Measurements from ENCODE around the gene KMT2E. TPM values are rescaled to one million over a fixed set of nuclear protein-coding genes. Genes with fewer than 3 reads are reported as not detected.

KMT2E gene, protein sequence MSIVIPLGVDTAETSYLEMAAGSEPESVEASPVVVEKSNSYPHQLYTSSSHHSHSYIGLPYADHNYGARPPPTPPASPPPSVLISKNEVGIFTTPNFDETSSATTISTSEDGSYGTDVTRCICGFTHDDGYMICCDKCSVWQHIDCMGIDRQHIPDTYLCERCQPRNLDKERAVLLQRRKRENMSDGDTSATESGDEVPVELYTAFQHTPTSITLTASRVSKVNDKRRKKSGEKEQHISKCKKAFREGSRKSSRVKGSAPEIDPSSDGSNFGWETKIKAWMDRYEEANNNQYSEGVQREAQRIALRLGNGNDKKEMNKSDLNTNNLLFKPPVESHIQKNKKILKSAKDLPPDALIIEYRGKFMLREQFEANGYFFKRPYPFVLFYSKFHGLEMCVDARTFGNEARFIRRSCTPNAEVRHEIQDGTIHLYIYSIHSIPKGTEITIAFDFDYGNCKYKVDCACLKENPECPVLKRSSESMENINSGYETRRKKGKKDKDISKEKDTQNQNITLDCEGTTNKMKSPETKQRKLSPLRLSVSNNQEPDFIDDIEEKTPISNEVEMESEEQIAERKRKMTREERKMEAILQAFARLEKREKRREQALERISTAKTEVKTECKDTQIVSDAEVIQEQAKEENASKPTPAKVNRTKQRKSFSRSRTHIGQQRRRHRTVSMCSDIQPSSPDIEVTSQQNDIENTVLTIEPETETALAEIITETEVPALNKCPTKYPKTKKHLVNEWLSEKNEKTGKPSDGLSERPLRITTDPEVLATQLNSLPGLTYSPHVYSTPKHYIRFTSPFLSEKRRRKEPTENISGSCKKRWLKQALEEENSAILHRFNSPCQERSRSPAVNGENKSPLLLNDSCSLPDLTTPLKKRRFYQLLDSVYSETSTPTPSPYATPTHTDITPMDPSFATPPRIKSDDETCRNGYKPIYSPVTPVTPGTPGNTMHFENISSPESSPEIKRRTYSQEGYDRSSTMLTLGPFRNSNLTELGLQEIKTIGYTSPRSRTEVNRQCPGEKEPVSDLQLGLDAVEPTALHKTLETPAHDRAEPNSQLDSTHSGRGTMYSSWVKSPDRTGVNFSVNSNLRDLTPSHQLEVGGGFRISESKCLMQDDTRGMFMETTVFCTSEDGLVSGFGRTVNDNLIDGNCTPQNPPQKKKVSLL (N-terminal part only)
- total RNA-seq: 10 to 100 TPM; 39.3 to 59.5 (median 46.7) TPM
- 10 to 100 TPM; 17.0 to 20.8 TPM for polyA plus RNA-seq
- long read RNA-seq, donor 1, partial matches to known transcripts: 16 of 46 reads
- long read RNA-seq, donor 1, other reads (novel, unspliced or antisense): 30 of 46 reads
- long read RNA-seq, donor 2, transcript KMT2E-214 (7 exons, 1,133 nt): major isoform, 9 of 135 reads
- long read RNA-seq, donor 2, partial matches to known transcripts: 96 of 135 reads
- long read RNA-seq, donor 2, other reads (novel, unspliced or antisense): 29 of 135 reads
- long read RNA-seq, donor 3, partial matches to known transcripts: 10 of 42 reads
- long read RNA-seq, donor 3, other reads (novel, unspliced or antisense): 29 of 42 reads

DNA sequence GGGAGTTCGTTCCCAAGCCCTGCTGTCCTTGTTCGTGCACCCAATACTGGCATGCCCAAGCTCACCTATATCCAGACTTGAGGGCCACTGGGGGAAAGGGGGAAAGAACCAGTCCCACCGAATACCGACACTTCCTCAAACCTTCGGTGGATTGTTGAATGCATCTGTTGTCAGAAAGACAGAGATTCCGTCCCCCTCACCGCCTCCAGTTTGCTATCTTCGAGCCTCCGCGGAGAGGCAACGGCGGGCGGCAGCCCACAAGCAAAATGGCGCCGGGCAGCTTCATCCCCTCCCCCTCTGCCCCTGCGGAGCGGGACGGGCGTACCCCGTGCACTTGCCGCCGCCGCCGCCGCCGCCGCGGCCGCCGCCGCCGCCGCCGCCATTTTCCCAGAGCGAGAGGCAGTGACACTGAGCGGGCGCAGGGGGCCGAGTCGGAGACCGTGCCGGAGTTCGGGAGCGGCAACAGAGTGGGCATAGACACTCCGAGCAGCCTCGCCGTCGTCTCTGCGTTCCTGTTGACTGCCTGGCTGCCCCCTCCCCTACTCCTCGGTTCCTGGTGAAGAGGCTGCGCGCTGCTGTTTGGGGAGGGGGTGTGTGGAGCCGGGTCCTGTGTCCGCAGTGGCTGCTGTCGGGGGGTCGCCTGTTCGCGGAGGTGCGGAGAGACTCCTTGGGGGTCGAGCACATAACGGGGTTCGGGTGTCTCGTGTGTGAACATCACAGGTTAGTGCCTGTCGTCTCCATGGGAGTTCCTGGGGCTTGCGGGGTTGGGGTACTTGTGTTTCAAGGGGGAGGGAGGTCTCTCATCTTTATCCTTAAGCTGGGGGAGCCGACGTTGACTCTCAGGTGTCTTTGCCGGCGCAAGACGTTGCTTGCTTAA, at the start of gene KMT2E:
KMT2E (plus strand) TSS at position 390 of the 877 bp plus-strand sequence. CDS start 26,748 bp downstream, outside the sequence.
- H3K27ac ChIP-seq: peak within 1 kb of the TSS; percentile 98 to 100 (median 100)
- 0 to 1% (median 0%) methylated on average over 39 to 69 of the region's 69 CpGs for whole genome bisulfite sequencing, 4 donors
- DNase-seq (peak; percentile 93 to 95 (median 94)), ATAC-seq (peak; percentile 51 to 72 (median 66))
- H3K9me3 ChIP-seq: no peaks in the 10 kb centered on the region
- no peaks in the 10 kb centered on the region for H3K27me3 ChIP-seq
- peaks cover 0 to 50% (median 34%) of the 10 kb centered on the region in 12 donors for H3K4me1 ChIP-seq
- H3K36me3 ChIP-seq: no peaks in the 10 kb centered on the region
- H3K4me3 ChIP-seq: peak within 1 kb of the TSS; percentile 72 to 92 (median 82)
- TF ChIP-seq, protein P1, sequence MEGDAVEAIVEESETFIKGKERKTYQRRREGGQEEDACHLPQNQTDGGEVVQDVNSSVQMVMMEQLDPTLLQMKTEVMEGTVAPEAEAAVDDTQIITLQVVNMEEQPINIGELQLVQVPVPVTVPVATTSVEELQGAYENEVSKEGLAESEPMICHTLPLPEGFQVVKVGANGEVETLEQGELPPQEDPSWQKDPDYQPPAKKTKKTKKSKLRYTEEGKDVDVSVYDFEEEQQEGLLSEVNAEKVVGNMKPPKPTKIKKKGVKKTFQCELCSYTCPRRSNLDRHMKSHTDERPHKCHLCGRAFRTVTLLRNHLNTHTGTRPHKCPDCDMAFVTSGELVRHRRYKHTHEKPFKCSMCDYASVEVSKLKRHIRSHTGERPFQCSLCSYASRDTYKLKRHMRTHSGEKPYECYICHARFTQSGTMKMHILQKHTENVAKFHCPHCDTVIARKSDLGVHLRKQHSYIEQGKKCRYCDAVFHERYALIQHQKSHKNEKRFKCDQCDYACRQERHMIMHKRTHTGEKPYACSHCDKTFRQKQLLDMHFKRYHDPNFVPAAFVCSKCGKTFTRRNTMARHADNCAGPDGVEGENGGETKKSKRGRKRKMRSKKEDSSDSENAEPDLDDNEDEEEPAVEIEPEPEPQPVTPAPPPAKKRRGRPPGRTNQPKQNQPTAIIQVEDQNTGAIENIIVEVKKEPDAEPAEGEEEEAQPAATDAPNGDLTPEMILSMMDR (IDR thresholded peaks at IDR 0.05): peak in 5 of 12 donors; percentile 1 to 23 (median 10)
- peak in 1 of 2 donors; percentile 40 for TF ChIP-seq POLR2A (IDR thresholded peaks at IDR 0.05)
- intact Hi-C loops (cut with DNase I): loop anchor here in 9 of 10 donors (1.0 to 10.0 kb wide), 8 partner anchors 30 to 72 kb away; no protein-coding TSS in a partner anchor

DNA sequence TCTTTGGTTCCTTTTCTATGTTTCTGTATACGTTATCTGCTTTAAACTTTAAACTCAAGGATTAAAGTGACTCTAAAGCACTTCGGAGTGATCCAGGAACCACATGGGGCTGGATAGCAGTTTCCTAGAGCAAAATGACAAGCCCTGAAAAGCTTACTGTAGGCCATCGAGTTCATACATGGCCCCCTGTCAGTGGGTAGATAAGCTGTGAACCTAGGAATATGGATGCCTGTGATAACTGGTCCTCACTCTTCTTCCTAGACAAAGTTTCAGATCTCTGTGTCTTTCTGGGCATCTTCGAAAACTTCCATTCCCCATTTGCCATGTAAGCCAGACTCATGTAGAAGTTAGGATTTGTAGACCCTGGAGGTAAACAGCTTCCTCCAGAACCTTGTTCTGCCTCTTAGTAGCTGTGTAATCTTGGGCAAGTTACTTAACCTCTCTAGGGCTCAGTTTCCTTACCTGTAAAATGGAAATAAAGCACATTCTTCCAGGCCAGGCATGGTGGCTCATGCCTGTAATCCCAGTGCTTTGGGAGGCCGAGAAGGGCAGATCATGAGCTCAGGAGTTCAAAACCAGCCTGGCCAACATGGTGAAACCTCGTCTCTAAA, 49.3 kb upstream of the KMT2E start:
- peaks cover 0 to 67% (median 26%) of the 10 kb centered on the region in 12 donors for H3K4me1 ChIP-seq
- intact Hi-C loops (cut with DNase I): no loop called here
- DNase-seq (no peak), ATAC-seq (no peak)
- no peaks in the 10 kb centered on the region for H3K9me3 ChIP-seq
- no peaks in the 10 kb centered on the region for H3K36me3 ChIP-seq
- peak overlapping the region in 8 of 12 donors; percentile 19 to 77 (median 58) for H3K27ac ChIP-seq
- WGBS, 4 donors: 66 to 75% (median 70%) methylated on average over 6 of the region's 6 CpGs
- TF ChIP-seq POLR2A (IDR thresholded peaks at IDR 0.05): no peak
- TF ChIP-seq, protein P1 (IDR thresholded peaks at IDR 0.05): no peak
- no peak overlapping the region for H3K4me3 ChIP-seq
- no peaks in the 10 kb centered on the region for H3K27me3 ChIP-seq

DNA sequence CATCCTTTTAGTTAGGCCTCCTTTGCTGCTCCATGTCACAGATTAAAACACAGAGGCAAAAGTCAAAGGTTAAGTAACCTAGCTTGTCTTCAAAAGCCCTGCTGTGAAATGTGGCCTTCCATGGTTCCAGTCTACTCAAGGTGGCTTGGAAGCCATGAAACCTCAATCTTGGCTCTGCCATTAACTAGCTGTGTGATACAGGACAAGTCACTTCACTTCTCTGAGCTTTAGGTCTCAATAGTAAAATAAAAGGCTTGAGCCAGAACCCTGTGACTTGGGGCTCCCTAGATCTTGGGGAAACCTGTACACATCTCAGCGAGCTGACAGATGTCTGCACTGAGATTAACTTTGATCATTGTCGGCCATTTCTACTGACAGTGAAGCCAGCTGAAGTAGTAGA, 48.0 kb upstream of the KMT2E start:
- no peak for DNase-seq
- intact Hi-C loops (cut with DNase I): no loop called here
- no peak for TF ChIP-seq POLR2A (IDR thresholded peaks at IDR 0.05)
- TF ChIP-seq, protein P1 (IDR thresholded peaks at IDR 0.05): no peak

More for the DNA sequence above, 48.0 kb upstream of the KMT2E start:
- no peak for ATAC-seq
- Histone ChIP-seq H3K4me1 (peaks cover 0 to 67% (median 27%) of the 10 kb centered on the region in 12 donors), H3K36me3 (no peaks in the 10 kb centered on the region), H3K4me3 (no peak overlapping the region), H3K27me3 (no peaks in the 10 kb centered on the region), H3K27ac (no peak overlapping the region), H3K9me3 (no peaks in the 10 kb centered on the region)
- 96 to 100% (median 98%) methylated on average over 2 of the region's 2 CpGs for WGBS, 4 donors
